Testis (tissue), 2 donors: Measurements from ENCODE around the gene PER2.

Experiments used
- CTCF ChIP-seq, 3 experiments: fragments of 450-650 bp in 2 of 3; fragments of 200-600 bp in 1 of 3; sonication (generic) in 1 of 3; IDR thresholded peaks; one replicate each; pipeline ENCODE4 v1.5.1; 2016 to 2019; ENCODE audit warnings: antibody characterized with exemption in 3 of 3, mild to moderate bottlenecking in 2 of 3, moderate library complexity in 1 of 3
- POLR2A ChIP-seq: fragments of 450-650 bp; IDR thresholded peaks from one replicate; pipeline ENCODE4 v1.6.1; 2017; ENCODE audit warnings: antibody characterized with exemption, mild to moderate bottlenecking, moderate library complexity

- TF ChIP-seq CTCF (IDR thresholded peaks at IDR 0.05) (no peak), POLR2A (no peak)
Observed at GRCh38 chr2:238252766-238253630, 35.4 kb downstream of the PER2 start.
